ENCODE data around the gene CDH5.

Gene CDH5

DNA sequence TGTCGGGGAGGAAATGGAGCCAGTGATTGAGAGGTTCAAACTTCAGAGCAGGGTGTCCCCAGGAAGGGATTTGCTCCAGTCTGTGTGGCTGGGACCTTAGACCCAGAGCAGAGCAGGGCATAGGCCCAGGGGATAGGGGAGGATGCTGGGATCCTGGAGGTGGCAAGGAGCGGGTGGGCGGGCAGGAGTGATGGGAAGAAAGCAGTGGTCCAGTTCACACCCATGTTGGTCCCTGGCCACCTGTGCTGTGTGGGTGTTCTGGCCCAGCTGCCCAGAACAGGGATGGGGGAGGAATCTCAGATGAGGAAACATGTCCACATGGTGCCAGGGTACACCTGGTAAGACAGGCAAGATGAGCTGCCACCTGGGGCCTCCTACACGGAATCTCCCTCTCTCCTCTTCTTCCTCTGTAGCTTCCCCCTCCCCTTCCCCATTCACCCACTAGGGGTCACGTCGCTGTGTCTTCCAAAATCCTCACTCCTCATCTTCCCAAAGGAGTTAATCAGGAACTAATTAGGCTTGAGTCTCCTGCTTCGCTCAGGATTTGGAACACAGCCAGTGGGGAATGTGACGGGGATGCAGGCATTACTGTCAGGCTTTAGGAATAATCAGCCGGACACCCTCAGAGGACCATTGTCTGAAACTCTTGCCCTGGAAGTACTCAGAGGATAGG, 62.9 kb downstream of the CDH5 start:
- TF ChIP-seq EZH2 (IDR thresholded peaks at IDR 0.05), result no peak
- no peak for TF ChIP-seq POLR2AphosphoS5 (IDR thresholded peaks at IDR 0.05; ENCODE audit: borderline replicate concordance, low read depth, low read length)
- no peak for TF ChIP-seq FOXP2 (optimal IDR thresholded peaks at IDR 0.05; ENCODE audit: control extremely low read depth, extremely low read length, insufficient read depth)
- no peak overlapping the region for H3K4me3 ChIP-seq
- H3K27ac ChIP-seq, result no peak overlapping the region
- no peak for DNase-seq (ENCODE audit: low read depth, low spot score)
- no peaks in the 10 kb centered on the region for H3K9me3 ChIP-seq (ENCODE audit: low read depth, low read length)
- H3K9ac ChIP-seq (ENCODE audit: insufficient read length), result no peak overlapping the region
- no peaks in the 10 kb centered on the region for H3K36me3 ChIP-seq (ENCODE audit: insufficient read depth, low read length)

DNA sequence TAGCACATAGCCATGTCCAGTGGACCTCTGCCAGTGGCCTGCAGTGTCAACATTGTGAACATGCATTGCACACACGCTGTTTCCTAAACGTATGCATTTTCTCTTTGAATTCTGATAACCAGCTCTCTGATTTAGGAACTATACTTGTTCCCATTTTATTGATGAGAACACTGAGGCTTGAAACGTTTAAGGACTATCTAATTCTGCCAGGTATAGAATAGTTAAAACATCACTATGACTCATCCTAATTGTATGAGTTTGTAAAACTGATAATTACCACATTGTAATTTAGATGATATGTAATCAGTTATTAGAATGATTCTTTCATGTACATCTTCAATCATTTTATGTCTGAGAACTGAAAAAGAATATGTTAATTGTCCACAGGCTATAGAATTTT, 63.7 kb downstream of the CDH5 start:
- H3K36me3 ChIP-seq (ENCODE audit: insufficient read depth, low read length), result no peaks in the 10 kb centered on the region
- H3K27ac ChIP-seq, result no peak overlapping the region
- TF ChIP-seq EZH2 (IDR thresholded peaks at IDR 0.05), result no peak
- no peak for TF ChIP-seq FOXP2 (optimal IDR thresholded peaks at IDR 0.05; ENCODE audit: control extremely low read depth, extremely low read length, insufficient read depth)
- no peak for TF ChIP-seq POLR2AphosphoS5 (IDR thresholded peaks at IDR 0.05; ENCODE audit: borderline replicate concordance, low read depth, low read length)
- H3K9ac ChIP-seq (ENCODE audit: insufficient read length), result no peak overlapping the region
- no peaks in the 10 kb centered on the region for H3K9me3 ChIP-seq (ENCODE audit: low read depth, low read length)
- no peak overlapping the region for H3K4me3 ChIP-seq
- no peak for DNase-seq (ENCODE audit: low read depth, low spot score)

- DNase-seq (ENCODE audit: low read depth, low spot score), result no peak
- Histone ChIP-seq H3K36me3 (ENCODE audit: insufficient read depth, low read length) (no peaks in the 10 kb centered on the region), H3K9ac (ENCODE audit: insufficient read length) (no peak overlapping the region), H3K27ac (no peak overlapping the region), H3K4me3 (no peak overlapping the region), H3K9me3 (ENCODE audit: low read depth, low read length) (no peaks in the 10 kb centered on the region)
- no peak for TF ChIP-seq POLR2AphosphoS5 (IDR thresholded peaks at IDR 0.05; ENCODE audit: borderline replicate concordance, low read depth, low read length)
Measured at GRCh38 chr16:66431760-66432159, 65.3 kb downstream of the CDH5 start.

GRCh38 chr16:66432429-66432828, 65.9 kb downstream of the CDH5 start:
- Histone ChIP-seq H3K9me3 (ENCODE audit: low read depth, low read length) (no peaks in the 10 kb centered on the region), H3K36me3 (ENCODE audit: insufficient read depth, low read length) (no peaks in the 10 kb centered on the region), H3K27ac (no peak overlapping the region), H3K4me3 (no peak overlapping the region), H3K9ac (ENCODE audit: insufficient read length) (no peak overlapping the region)
- no peak for DNase-seq (ENCODE audit: low read depth, low spot score)
- TF ChIP-seq EZH2 (IDR thresholded peaks at IDR 0.05) (no peak), FOXP2 (optimal IDR thresholded peaks at IDR 0.05; ENCODE audit: control extremely low read depth, extremely low read length, insufficient read depth) (no peak), POLR2AphosphoS5 (IDR thresholded peaks at IDR 0.05; ENCODE audit: borderline replicate concordance, low read depth, low read length) (no peak)

DNA sequence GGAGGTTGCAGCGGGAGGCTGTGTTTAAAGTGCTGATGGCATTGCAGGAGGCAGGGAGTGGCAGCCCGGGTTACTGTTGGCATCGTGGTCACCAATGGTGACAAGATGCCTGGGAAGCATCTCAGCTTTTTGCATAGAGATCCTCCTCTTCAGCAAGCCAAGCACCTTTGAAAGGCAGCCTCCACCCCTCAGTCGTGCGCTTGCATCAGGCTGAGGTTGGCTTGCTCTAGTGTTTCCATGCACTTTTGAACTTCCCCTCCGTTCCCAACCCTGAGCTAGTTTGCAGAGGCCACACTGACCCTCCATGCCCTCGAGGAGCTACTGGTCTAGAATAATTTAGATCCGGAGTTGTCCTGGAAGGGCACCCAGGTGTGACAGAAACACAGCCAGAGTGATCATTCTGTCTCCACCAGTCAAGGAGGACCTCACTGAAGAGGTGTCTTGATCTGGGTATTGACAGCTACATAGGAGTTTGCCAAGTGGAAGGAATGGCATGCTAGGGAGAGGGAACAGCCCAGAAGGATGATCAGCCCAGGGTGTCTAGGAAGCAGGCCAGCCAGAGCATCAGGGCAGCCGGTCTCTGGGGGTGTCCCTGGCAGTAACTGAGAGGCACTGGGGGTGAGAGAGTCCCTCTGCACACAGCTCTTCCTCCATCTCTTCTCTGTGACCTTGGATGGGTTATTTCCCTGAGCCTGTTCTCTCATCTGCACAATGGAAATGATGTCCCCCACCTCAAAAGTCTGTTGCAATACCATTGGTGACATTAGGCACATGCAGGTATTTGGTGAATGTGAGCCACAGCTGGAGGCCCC, 68.3 kb downstream of the CDH5 start:
- Histone ChIP-seq H3K9ac (ENCODE audit: insufficient read length) (no peak overlapping the region), H3K27ac (no peak overlapping the region), H3K36me3 (ENCODE audit: insufficient read depth, low read length) (no peaks in the 10 kb centered on the region), H3K9me3 (ENCODE audit: low read depth, low read length) (no peaks in the 10 kb centered on the region), H3K4me3 (no peak overlapping the region)
- TF ChIP-seq FOXP2 (optimal IDR thresholded peaks at IDR 0.05; ENCODE audit: control extremely low read depth, extremely low read length, insufficient read depth), result no peak
- no peak for TF ChIP-seq EZH2 (IDR thresholded peaks at IDR 0.05)
- no peak for TF ChIP-seq POLR2AphosphoS5 (IDR thresholded peaks at IDR 0.05; ENCODE audit: borderline replicate concordance, low read depth, low read length)
- DNase-seq (ENCODE audit: low read depth, low spot score), result no peak

GRCh38 chr16:66435896-66436295, 69.4 kb downstream of the CDH5 start:
- no peak overlapping the region for H3K9ac ChIP-seq (ENCODE audit: insufficient read length)
- TF ChIP-seq EZH2 (IDR thresholded peaks at IDR 0.05), result no peak
- TF ChIP-seq FOXP2 (optimal IDR thresholded peaks at IDR 0.05; ENCODE audit: control extremely low read depth, extremely low read length, insufficient read depth), result no peak
- TF ChIP-seq POLR2AphosphoS5 (IDR thresholded peaks at IDR 0.05; ENCODE audit: borderline replicate concordance, low read depth, low read length), result no peak

GRCh38 chr16:66437391-66437945, 71.0 kb downstream of the CDH5 start:
- no peak overlapping the region for H3K9ac ChIP-seq (ENCODE audit: insufficient read length)
- DNase-seq (ENCODE audit: low read depth, low spot score), result no peak
- H3K36me3 ChIP-seq (ENCODE audit: insufficient read depth, low read length), result no peaks in the 10 kb centered on the region
- TF ChIP-seq EZH2 (IDR thresholded peaks at IDR 0.05) (no peak), FOXP2 (optimal IDR thresholded peaks at IDR 0.05; ENCODE audit: control extremely low read depth, extremely low read length, insufficient read depth) (no peak), POLR2AphosphoS5 (IDR thresholded peaks at IDR 0.05; ENCODE audit: borderline replicate concordance, low read depth, low read length) (no peak)
- H3K27ac ChIP-seq, result no peak overlapping the region
- H3K4me3 ChIP-seq, result no peak overlapping the region
- H3K9me3 ChIP-seq (ENCODE audit: low read depth, low read length), result no peaks in the 10 kb centered on the region

More at GRCh38 chr16:66435896-66436295, 69.4 kb downstream of the CDH5 start:
- Histone ChIP-seq H3K27ac (no peak overlapping the region), H3K9me3 (ENCODE audit: low read depth, low read length) (no peaks in the 10 kb centered on the region), H3K4me3 (no peak overlapping the region), H3K36me3 (ENCODE audit: insufficient read depth, low read length) (no peaks in the 10 kb centered on the region)
- no peak for DNase-seq (ENCODE audit: low read depth, low spot score)

GRCh38 chr16:66438536-66438935, 72.0 kb downstream of the CDH5 start:
- Histone ChIP-seq H3K9me3 (ENCODE audit: low read depth, low read length) (no peaks in the 10 kb centered on the region), H3K27ac (no peak overlapping the region), H3K4me3 (no peak overlapping the region), H3K9ac (ENCODE audit: insufficient read length) (no peak overlapping the region), H3K36me3 (ENCODE audit: insufficient read depth, low read length) (no peaks in the 10 kb centered on the region)
- DNase-seq (ENCODE audit: low read depth, low spot score), result no peak
- TF ChIP-seq FOXP2 (optimal IDR thresholded peaks at IDR 0.05; ENCODE audit: control extremely low read depth, extremely low read length, insufficient read depth) (no peak), EZH2 (IDR thresholded peaks at IDR 0.05) (no peak), POLR2AphosphoS5 (IDR thresholded peaks at IDR 0.05; ENCODE audit: borderline replicate concordance, low read depth, low read length) (no peak)
